Cardiac fibroblast (primary cell): Measurements from ENCODE around the gene TTN.

Experiments
- DNase-seq, 2 donors: peaks; one replicate each; pipeline versions ENCODE4 v3.0.0 to v3.0.0-alpha.2; 2010; ENCODE audit warnings: low read depth in 2 of 2
- H3K4me3 ChIP-seq, 2 donors: replicated peaks in 1 of 2; 1 replicate in 1 of 2; 2 replicates in 1 of 2; pipeline ENCODE4 v1.5.1; 2011; ENCODE audit warnings: low read depth in 2 of 2, low read length in 2 of 2, mild to moderate bottlenecking in 2 of 2, moderate library complexity in 1 of 2
- CTCF ChIP-seq: IDR thresholded peaks from one replicate; pipeline ENCODE4 v1.5.1; 2011; ENCODE audit warnings: low read depth, mild to moderate bottlenecking, low read length, inconsistent platforms

The TTN gene

GRCh38 chr2:178782236-178782635 lies 25.0 kb downstream of the TTN start:
- DNase-seq = no peak
- H3K4me3 ChIP-seq = no peak overlapping the region
- no peak for TF ChIP-seq CTCF

GRCh38 chr2:178777577-178777976 lies 29.6 kb downstream of the TTN start:
- TF ChIP-seq CTCF = no peak
- DNase-seq = no peak
- no peak overlapping the region for H3K4me3 ChIP-seq

- TF ChIP-seq CTCF = no peak
- DNase-seq = no peak
- no peak overlapping the region for H3K4me3 ChIP-seq
These were observed 30.5 kb downstream of the TTN start for GRCh38 chr2:178776751-178777150.

- TF ChIP-seq CTCF = no peak
- DNase-seq = no peak
- H3K4me3 ChIP-seq = no peak overlapping the region
These were observed 31.2 kb downstream of the TTN start for GRCh38 chr2:178775975-178776374.

- DNase-seq = no peak
- H3K4me3 ChIP-seq = no peak overlapping the region
- no peak for TF ChIP-seq CTCF
These were observed 36.7 kb downstream of the TTN start for GRCh38 chr2:178770518-178770917.

GRCh38 chr2:178767094-178768060 lies 39.8 kb downstream of the TTN start:
- no peak overlapping the region for H3K4me3 ChIP-seq
- no peak for DNase-seq
- no peak for TF ChIP-seq CTCF
